WTC11 (cell line): ENCODE results near the gene IRX4. TPM values are rescaled to one million over a fixed set of nuclear protein-coding genes. Genes with fewer than 3 reads are reported as not detected.

ENCODE experiments used
- ATAC-seq: fragments of 200-7000 bp; cut with Tn5 transposase; 2 replicates; pipeline ENCODE4 v1.10.0; 2021; ENCODE audit warnings: mild to moderate bottlenecking, moderate library complexity
- CTCF ChIA-PET: fragments of 300-600 bp; sonication (Branson Sonifier 250); formaldehyde crosslinking; loops from one replicate; lab custom pipeline; 2021; ENCODE audit warnings: antibody characterized with exemption; lab: Charles Lee
- POLR2A ChIA-PET: fragments of 350-600 bp; sonication (Branson Sonifier 250); formaldehyde crosslinking; loops from one replicate; lab custom pipeline; 2021; ENCODE audit warnings: antibody characterized with exemption; lab: Charles Lee
- DNase-seq: peaks from one replicate; pipeline ENCODE4 v3.0.0; 2021; ENCODE audit warnings: low spot score
- H3K27ac Mint-ChIP-seq: 2 replicates; pipeline ENCODE4 v1.8.0; 2021; ENCODE audit warnings: mixed read lengths
- H3K27me3 Mint-ChIP-seq: 2 replicates; pipeline ENCODE4 v1.8.0; 2021; ENCODE audit warnings: low read depth, mild to moderate bottlenecking, moderate library complexity, mixed read lengths
- H3K36me3 Mint-ChIP-seq: 2 replicates; pipeline ENCODE4 v1.8.0; 2021; ENCODE audit warnings: mixed read lengths
- H3K4me1 Mint-ChIP-seq: 2 replicates; pipeline ENCODE4 v1.8.0; 2022; ENCODE audit warnings: mixed read lengths
- H3K4me3 Mint-ChIP-seq: 2 replicates; pipeline ENCODE4 v1.8.0; 2021; ENCODE audit warnings: mild to moderate bottlenecking, moderate library complexity, mixed read lengths
- H3K9me3 Mint-ChIP-seq: 2 replicates; pipeline ENCODE4 v1.8.0; 2021; ENCODE audit warnings: mixed read lengths
- ATF3 ChIP-seq: sonication (generic); formaldehyde crosslinking; conservative IDR thresholded peaks from 2 replicates; pipeline ENCODE4 v1.8.1; 2022; ENCODE audit warnings: mild to moderate bottlenecking, missing genetic modification reagents
- CBFB ChIP-seq: sonication (generic); formaldehyde crosslinking; IDR thresholded peaks from 2 replicates; pipeline ENCODE4 v1.8.1; 2022; ENCODE audit warnings: mild to moderate bottlenecking, low read depth, missing genetic modification reagents
- FOXP1 ChIP-seq: sonication (generic); formaldehyde crosslinking; IDR thresholded peaks from 2 replicates; pipeline ENCODE4 v1.8.0; 2022; ENCODE audit warnings: missing genetic modification reagents, mild to moderate bottlenecking, moderate library complexity, borderline replicate concordance
- FOXP4 ChIP-seq: sonication (generic); formaldehyde crosslinking; IDR thresholded peaks from 2 replicates; pipeline ENCODE4 v1.8.0; 2022; ENCODE audit warnings: mild to moderate bottlenecking, missing genetic modification reagents
- GRHL2 ChIP-seq: fragments of 250-450 bp; sonication (Bioruptor Pico); IDR thresholded peaks from 2 replicates; pipeline ENCODE4 v1.8.0; 2022; ENCODE audit warnings: mild to moderate bottlenecking, moderate library complexity; ENCODE audit not compliant: insufficient replicate concordance, severe bottlenecking
- HMGA2 ChIP-seq: fragments of 250-450 bp; sonication (Bioruptor Pico); IDR thresholded peaks from 2 replicates; pipeline ENCODE4 v1.4.0; 2021; ENCODE audit warnings: mild to moderate bottlenecking, moderate library complexity
- HMGXB4 ChIP-seq: sonication (generic); formaldehyde crosslinking; IDR thresholded peaks from 2 replicates; pipeline ENCODE4 v1.8.1; 2023; ENCODE audit warnings: mild to moderate bottlenecking, moderate library complexity, missing genetic modification reagents
- KAT7 ChIP-seq: sonication (generic); formaldehyde crosslinking; IDR thresholded peaks from 2 replicates; pipeline ENCODE4 v1.8.1; 2023; ENCODE audit warnings: missing genetic modification reagents, mild to moderate bottlenecking, borderline replicate concordance
- MAX ChIP-seq: sonication (generic); formaldehyde crosslinking; IDR thresholded peaks from 2 replicates; pipeline ENCODE4 v1.8.0; 2022; ENCODE audit warnings: mild to moderate bottlenecking, missing genetic modification reagents
- NFATC4 ChIP-seq: fragments of 250-450 bp; sonication (Bioruptor Pico); IDR thresholded peaks from 2 replicates; pipeline ENCODE4 v1.9.0; 2021; ENCODE audit warnings: mild to moderate bottlenecking
- NFE2L1 ChIP-seq: sonication (generic); formaldehyde crosslinking; IDR thresholded peaks from 2 replicates; pipeline ENCODE4 v1.8.1; 2023; ENCODE audit warnings: missing genetic modification reagents
- NR1H2 ChIP-seq: sonication (generic); formaldehyde crosslinking; IDR thresholded peaks from 2 replicates; pipeline ENCODE4 v1.9.0; 2021; ENCODE audit warnings: mild to moderate bottlenecking, moderate library complexity, missing genetic modification reagents
- NR3C1 ChIP-seq: sonication (generic); formaldehyde crosslinking; conservative IDR thresholded peaks from 2 replicates; pipeline ENCODE4 v1.8.1; 2023; ENCODE audit warnings: low read depth, mild to moderate bottlenecking, missing genetic modification reagents
- PRRX2 ChIP-seq: fragments of 250-450 bp; sonication (Bioruptor Pico); IDR thresholded peaks from 2 replicates; pipeline ENCODE4 v1.8.0; 2021; ENCODE audit warnings: mild to moderate bottlenecking
- STAT6 ChIP-seq: sonication (generic); formaldehyde crosslinking; conservative IDR thresholded peaks from 2 replicates; pipeline ENCODE4 v1.8.1; 2023; ENCODE audit warnings: mild to moderate bottlenecking, low read depth, missing genetic modification reagents, moderate library complexity
- ZMAT4 ChIP-seq: fragments of 250-450 bp; sonication (Bioruptor Pico); IDR thresholded peaks from 2 replicates; pipeline ENCODE4 v1.9.0; 2021; ENCODE audit warnings: mild to moderate bottlenecking
- ZNF532 ChIP-seq: fragments of 250-450 bp; sonication (Bioruptor Pico); IDR thresholded peaks from 2 replicates; pipeline ENCODE4 v1.9.0; 2021; ENCODE audit warnings: mild to moderate bottlenecking, borderline replicate concordance
- ZSCAN18 ChIP-seq: fragments of 250-450 bp; sonication (Bioruptor Pico); IDR thresholded peaks from 2 replicates; pipeline ENCODE4 v2.1.2; 2022; ENCODE audit warnings: mild to moderate bottlenecking, moderate library complexity
- total RNA-seq: library from RNA; stranded (reverse); gene quantifications from 3 replicates; pipeline ENCODE4 v1.2.3, GENCODE V29; 2021

IRX4 gene
- total RNA-seq, 1 experiment from 2014 or later, result 9.0 TPM

GRCh38 chr5:1921711-1922110, 39.0 kb upstream of the IRX4 start:
- DNase-seq, result no peak
- no peaks in the 10 kb centered on the region for H3K36me3 Mint-ChIP-seq
- H3K27ac Mint-ChIP-seq, result no peak overlapping the region
- no peak for TF ChIP-seq STAT6 (CRISPR knock-in tag)
- TF ChIP-seq PRRX2, result no peak
- no peak for TF ChIP-seq NFATC4 (CRISPR knock-in tag)
- no peak for TF ChIP-seq ZSCAN18
- no peak for TF ChIP-seq HMGA2 (CRISPR knock-in tag)
- TF ChIP-seq FOXP4 (CRISPR knock-in tag), result no peak
- TF ChIP-seq NFE2L1 (CRISPR knock-in tag), result no peak
- TF ChIP-seq NR1H2, result no peak
- no peak for TF ChIP-seq GRHL2 (CRISPR knock-in tag)
- no peak for TF ChIP-seq CBFB (CRISPR knock-in tag)
- no peak for TF ChIP-seq FOXP1 (CRISPR knock-in tag)
- no peak for TF ChIP-seq NR3C1 (CRISPR knock-in tag)
- no peak for TF ChIP-seq ATF3 (CRISPR knock-in tag)
- no peak for TF ChIP-seq ZMAT4 (CRISPR knock-in tag)
- no peak for TF ChIP-seq MAX
- no peak for TF ChIP-seq HMGXB4
- TF ChIP-seq ZNF532 (CRISPR knock-in tag), result no peak
- no peak for TF ChIP-seq KAT7 (CRISPR knock-in tag)
- no peak overlapping the region for H3K4me3 Mint-ChIP-seq
- ChIA-PET CTCF (no interaction called here), POLR2A (no interaction called here)
- no peak for ATAC-seq
- H3K27me3 Mint-ChIP-seq, result no peaks in the 10 kb centered on the region
- no peaks in the 10 kb centered on the region for H3K9me3 Mint-ChIP-seq
- H3K4me1 Mint-ChIP-seq, result peaks cover 2% of the 10 kb centered on the region; the same call in 1 of the 2 replicates
